Muscle layer of colon (tissue), 2 donors: ENCODE results near the gene STARD3NL.
A peak's percentile ranks its signal among the peaks of the same experiment; 100 is the strongest.
"Not testable (repeated sequence)": the region's sequence is repeated elsewhere in the genome, so short reads cannot be mapped to it uniquely, and the experiment has no call there.

Experiments
- H3K27ac ChIP-seq: one replicate; pipeline ENCODE4 v1.7.0; 2013; ENCODE audit warnings: low read depth, mild to moderate bottlenecking, low read length, moderate library complexity
- H3K27me3 ChIP-seq, 2 donors: one replicate each; pipeline ENCODE4 v1.7.0; 2013; ENCODE audit warnings: low read length in 2 of 2, mild to moderate bottlenecking in 2 of 2; ENCODE audit not compliant: insufficient read depth in 2 of 2, control insufficient read depth in 1 of 2
- H3K36me3 ChIP-seq: one replicate; pipeline ENCODE4 v1.7.0; 2013; ENCODE audit warnings: mild to moderate bottlenecking, low read length; ENCODE audit not compliant: insufficient read depth
- H3K4me1 ChIP-seq: one replicate; pipeline ENCODE4 v1.7.0; 2013; ENCODE audit warnings: mild to moderate bottlenecking, low read length; ENCODE audit not compliant: insufficient read depth
- H3K4me3 ChIP-seq, 2 donors: one replicate each; pipeline ENCODE4 v1.7.0; 2013; ENCODE audit warnings: low read length in 2 of 2, low read depth in 1 of 2, mild to moderate bottlenecking in 1 of 2, moderate library complexity in 1 of 2
- H3K9ac ChIP-seq: one replicate; pipeline ENCODE4 v1.7.0; 2013; ENCODE audit warnings: low read length
- H3K9me3 ChIP-seq: one replicate; pipeline ENCODE4 v1.7.0; 2013; ENCODE audit warnings: mild to moderate bottlenecking, low read length
- donor health status: abdominal sarcoma.
- donor health status: Adenocarcinoma of cecum.

Gene STARD3NL

GRCh38 chr7:38163671-38164070 lies 14.4 kb upstream of the STARD3NL start:
- no peaks in the 10 kb centered on the region for H3K9me3 ChIP-seq
- no peak overlapping the region for H3K9ac ChIP-seq
- no peaks in the 10 kb centered on the region for H3K4me1 ChIP-seq
- H3K27me3 ChIP-seq, result no peaks in the 10 kb centered on the region
- H3K27ac ChIP-seq, result no peak overlapping the region
- no peaks in the 10 kb centered on the region for H3K36me3 ChIP-seq
- H3K4me3 ChIP-seq, result no peak overlapping the region

DNA sequence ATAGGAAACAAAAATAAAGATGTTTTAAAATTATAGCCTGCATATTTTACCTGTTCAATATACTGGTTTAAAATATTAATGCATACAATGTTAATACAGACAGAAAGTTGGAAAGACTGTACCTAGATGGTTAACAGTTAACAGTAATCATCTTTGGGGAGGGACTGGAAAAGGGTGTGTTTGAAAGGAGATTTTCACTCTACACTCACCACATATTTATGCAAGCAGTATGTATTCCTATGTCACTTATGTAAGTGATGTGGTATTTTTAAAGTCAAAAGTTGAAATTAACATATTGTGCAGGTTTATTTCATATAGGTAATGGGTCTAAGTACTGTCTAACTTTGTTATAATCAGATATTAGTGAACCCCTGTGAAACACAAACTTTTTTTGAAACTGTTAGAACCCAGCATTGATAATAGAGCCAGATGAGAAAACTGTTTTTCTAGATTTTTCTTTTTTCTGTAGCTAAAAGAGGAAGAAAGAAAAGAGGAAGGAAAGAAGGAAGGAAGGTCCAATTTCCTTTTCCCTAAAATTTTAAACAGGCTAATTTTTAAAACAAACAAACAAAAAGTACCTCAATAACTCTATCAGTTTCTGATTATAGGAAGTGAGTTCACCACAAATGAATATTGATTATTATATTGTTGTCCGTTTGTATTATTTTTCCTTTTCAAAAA lies 9.0 kb upstream of the STARD3NL start:
- Histone ChIP-seq H3K36me3 (no peaks in the 10 kb centered on the region), H3K4me3 (no peak overlapping the region), H3K4me1 (no peaks in the 10 kb centered on the region), H3K9ac (no peak overlapping the region), H3K9me3 (no peaks in the 10 kb centered on the region), H3K27me3 (no peaks in the 10 kb centered on the region), H3K27ac (no peak overlapping the region)

DNA sequence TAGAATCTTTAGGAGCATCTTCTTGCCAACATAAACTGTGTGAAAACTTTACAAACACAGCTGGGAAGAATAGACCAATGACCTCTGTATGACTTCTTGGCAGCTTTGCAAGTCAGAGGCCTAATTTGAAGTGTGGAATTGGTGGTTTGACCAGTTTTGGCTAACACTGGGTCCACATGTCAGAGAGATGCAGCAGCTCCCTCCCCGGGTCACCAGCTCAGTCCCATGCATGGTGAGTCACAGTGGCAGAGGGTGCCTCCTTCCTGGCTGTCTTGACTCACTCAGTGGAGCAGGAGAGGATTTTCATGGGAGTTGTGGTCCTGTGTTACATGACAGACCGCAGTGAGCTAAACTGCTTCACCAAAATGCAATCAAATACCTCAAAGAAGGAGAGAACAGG lies 8.2 kb upstream of the STARD3NL start:
- H3K27ac ChIP-seq, result no peak overlapping the region

GRCh38 chr7:38171623-38172391 lies 6.2 kb upstream of the STARD3NL start:
- Histone ChIP-seq H3K9me3 (no peaks in the 10 kb centered on the region), H3K4me1 (no peaks in the 10 kb centered on the region), H3K27ac (no peak overlapping the region), H3K36me3 (no peaks in the 10 kb centered on the region), H3K9ac (no peak overlapping the region), H3K27me3 (no peaks in the 10 kb centered on the region), H3K4me3 (no peak overlapping the region)

More for the DNA sequence above, 8.2 kb upstream of the STARD3NL start:
- Histone ChIP-seq H3K9ac (no peak overlapping the region), H3K9me3 (no peaks in the 10 kb centered on the region), H3K4me1 (no peaks in the 10 kb centered on the region), H3K27me3 (no peaks in the 10 kb centered on the region), H3K4me3 (no peak overlapping the region), H3K36me3 (no peaks in the 10 kb centered on the region)

DNA sequence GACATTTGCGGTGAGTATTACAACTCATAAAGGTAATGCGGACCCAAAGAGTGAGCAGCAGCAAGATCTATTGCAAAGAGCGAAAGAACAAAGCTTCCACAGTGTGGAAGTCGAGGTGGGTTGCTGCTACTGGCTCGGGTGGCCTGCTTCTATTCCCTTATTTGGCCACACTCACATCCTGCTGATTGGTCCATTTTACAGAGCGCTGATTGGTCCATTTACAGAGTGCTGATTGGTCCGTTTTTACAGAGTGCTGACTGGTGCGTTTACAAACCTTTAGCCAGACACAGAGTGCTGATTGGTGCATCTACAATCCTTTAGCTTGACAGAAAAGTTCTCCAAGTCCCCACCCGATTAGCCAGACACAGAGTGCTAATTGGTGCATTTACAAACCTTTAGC lies 2.5 kb upstream of the STARD3NL start:
- peaks cover 14% of the 10 kb centered on the region for H3K4me1 ChIP-seq
- H3K36me3 ChIP-seq, H3K27ac ChIP-seq, H3K4me3 ChIP-seq, H3K9ac ChIP-seq, H3K9me3 ChIP-seq, H3K27me3 ChIP-seq: not testable (repeated sequence)

- Histone ChIP-seq H3K4me3 (peak overlapping the region; percentile 93 to 97), H3K27me3 (no peaks in the 10 kb centered on the region), H3K9ac (peak overlapping the region; percentile 68), H3K9me3 (no peaks in the 10 kb centered on the region), H3K27ac (peak overlapping the region; percentile 92), H3K36me3 (no peaks in the 10 kb centered on the region), H3K4me1 (peaks cover 14% of the 10 kb centered on the region)
Observed at GRCh38 chr7:38177621-38178003, 433 bp upstream of the STARD3NL start.

GRCh38 chr7:38178695-38179344 lies 775 bp downstream of the STARD3NL start:
- Histone ChIP-seq H3K27me3 (no peaks in the 10 kb centered on the region), H3K27ac (peak overlapping the region; percentile 92), H3K9ac (peak overlapping the region; percentile 87), H3K4me1 (peaks cover 14% of the 10 kb centered on the region), H3K4me3 (peak overlapping the region; percentile 93 to 97), H3K36me3 (no peaks in the 10 kb centered on the region), H3K9me3 (no peaks in the 10 kb centered on the region)

DNA sequence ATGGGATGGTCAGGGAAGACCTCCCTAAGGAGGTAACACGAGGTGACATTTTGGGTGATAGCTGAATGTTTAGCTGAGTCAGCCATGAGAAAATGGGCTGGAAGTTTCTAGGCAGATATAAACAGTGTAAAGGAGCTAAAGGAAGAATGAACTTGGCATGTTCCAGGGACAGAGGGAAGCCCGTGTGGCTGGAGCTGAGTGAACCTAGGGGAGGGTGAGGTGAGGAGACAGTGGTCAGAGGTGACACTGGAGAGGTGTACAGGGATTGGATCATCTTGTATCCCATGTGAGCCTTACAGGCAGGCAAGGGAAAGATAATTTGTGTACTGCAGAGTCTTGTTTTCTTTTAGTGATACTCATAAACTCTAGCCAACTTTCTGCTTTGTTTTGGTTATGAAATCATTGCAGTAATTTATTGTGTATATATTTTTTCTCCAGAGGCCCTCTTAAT lies 1.8 kb downstream of the STARD3NL start:
- H3K4me1 ChIP-seq, result peaks cover 14% of the 10 kb centered on the region
- no peaks in the 10 kb centered on the region for H3K9me3 ChIP-seq
- H3K36me3 ChIP-seq, result no peaks in the 10 kb centered on the region
- no peak overlapping the region for H3K9ac ChIP-seq
- no peaks in the 10 kb centered on the region for H3K27me3 ChIP-seq
- no peak overlapping the region for H3K27ac ChIP-seq
- H3K4me3 ChIP-seq, result peak overlapping the region in 1 of 2 donors; percentile 93

GRCh38 chr7:38181111-38181510 lies 3.1 kb downstream of the STARD3NL start:
- no peaks in the 10 kb centered on the region for H3K36me3 ChIP-seq
- H3K9me3 ChIP-seq, result no peaks in the 10 kb centered on the region
- no peaks in the 10 kb centered on the region for H3K27me3 ChIP-seq
- no peak overlapping the region for H3K9ac ChIP-seq
- no peak overlapping the region for H3K27ac ChIP-seq
- H3K4me3 ChIP-seq, result no peak overlapping the region
- peaks cover 14% of the 10 kb centered on the region for H3K4me1 ChIP-seq

DNA sequence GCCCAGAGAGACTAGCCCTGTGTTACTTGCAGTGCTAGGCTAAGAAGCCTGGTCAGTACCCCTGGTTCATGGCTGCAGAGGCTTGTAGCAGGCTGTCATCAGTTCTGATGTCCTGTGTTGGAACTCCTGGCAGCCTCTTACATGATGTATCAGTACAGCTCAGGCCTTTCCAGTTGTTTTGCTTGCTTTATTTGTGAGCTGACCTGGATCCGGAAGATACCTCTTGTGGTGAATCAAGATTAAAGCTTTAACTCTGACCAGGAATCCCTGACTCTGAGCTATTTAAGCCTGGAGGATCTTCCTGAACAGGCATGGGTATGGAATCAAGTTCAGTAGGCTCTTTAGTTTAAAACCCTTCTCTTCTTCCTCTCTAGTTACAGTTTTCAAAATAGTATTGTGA lies 4.4 kb downstream of the STARD3NL start:
- Histone ChIP-seq H3K9me3 (no peaks in the 10 kb centered on the region), H3K36me3 (no peaks in the 10 kb centered on the region), H3K27me3 (no peaks in the 10 kb centered on the region), H3K4me3 (no peak overlapping the region), H3K27ac (no peak overlapping the region), H3K4me1 (peaks cover 20% of the 10 kb centered on the region), H3K9ac (no peak overlapping the region)

DNA sequence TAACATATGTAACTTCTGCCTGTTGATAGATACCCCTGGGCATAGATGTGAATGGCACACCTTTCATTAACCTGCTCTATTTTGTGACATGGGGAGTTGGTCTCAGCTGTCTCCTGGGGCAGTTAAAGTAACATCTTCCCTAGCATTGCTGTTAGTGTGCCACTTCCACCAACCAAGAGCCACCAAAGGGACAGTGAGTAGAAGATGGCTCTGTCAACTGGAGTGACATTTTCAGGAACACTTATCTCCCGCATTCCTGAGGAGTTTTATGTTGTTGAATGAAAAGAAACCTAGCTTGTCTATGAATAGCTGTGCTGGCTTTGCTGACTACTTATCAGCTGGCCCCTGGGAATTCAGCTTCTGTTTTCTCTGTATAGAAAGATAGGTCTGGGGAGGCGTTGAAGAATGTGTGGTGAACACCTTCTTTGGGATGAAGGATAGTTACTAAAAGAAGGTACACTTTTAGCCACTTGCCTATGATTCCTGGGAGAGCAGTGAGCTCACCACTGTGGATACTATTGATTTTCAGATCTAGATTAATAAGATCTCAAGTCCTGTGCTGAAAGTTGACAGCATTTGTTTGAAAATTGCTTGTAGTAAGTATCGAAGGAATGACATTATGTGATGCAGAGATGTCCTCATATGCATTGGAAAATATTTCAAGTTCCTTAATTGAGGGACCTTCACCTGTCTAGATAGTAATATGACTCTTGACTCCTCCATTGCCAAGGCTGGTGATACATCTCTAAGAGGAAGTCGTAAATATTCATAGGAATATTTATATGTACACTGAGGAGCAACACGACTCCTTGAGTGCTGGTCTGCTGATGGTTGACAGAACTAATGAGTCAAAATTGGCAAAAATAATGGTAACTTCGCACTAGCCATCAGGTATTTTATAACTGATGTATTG lies 7.6 kb downstream of the STARD3NL start:
- Histone ChIP-seq H3K9ac (no peak overlapping the region), H3K4me1 (peaks cover 7% of the 10 kb centered on the region), H3K36me3 (no peaks in the 10 kb centered on the region), H3K9me3 (no peaks in the 10 kb centered on the region), H3K27ac (no peak overlapping the region), H3K27me3 (no peaks in the 10 kb centered on the region), H3K4me3 (no peak overlapping the region)
